ENCODE results near the gene PTPRQ.

The PTPRQ gene, protein sequence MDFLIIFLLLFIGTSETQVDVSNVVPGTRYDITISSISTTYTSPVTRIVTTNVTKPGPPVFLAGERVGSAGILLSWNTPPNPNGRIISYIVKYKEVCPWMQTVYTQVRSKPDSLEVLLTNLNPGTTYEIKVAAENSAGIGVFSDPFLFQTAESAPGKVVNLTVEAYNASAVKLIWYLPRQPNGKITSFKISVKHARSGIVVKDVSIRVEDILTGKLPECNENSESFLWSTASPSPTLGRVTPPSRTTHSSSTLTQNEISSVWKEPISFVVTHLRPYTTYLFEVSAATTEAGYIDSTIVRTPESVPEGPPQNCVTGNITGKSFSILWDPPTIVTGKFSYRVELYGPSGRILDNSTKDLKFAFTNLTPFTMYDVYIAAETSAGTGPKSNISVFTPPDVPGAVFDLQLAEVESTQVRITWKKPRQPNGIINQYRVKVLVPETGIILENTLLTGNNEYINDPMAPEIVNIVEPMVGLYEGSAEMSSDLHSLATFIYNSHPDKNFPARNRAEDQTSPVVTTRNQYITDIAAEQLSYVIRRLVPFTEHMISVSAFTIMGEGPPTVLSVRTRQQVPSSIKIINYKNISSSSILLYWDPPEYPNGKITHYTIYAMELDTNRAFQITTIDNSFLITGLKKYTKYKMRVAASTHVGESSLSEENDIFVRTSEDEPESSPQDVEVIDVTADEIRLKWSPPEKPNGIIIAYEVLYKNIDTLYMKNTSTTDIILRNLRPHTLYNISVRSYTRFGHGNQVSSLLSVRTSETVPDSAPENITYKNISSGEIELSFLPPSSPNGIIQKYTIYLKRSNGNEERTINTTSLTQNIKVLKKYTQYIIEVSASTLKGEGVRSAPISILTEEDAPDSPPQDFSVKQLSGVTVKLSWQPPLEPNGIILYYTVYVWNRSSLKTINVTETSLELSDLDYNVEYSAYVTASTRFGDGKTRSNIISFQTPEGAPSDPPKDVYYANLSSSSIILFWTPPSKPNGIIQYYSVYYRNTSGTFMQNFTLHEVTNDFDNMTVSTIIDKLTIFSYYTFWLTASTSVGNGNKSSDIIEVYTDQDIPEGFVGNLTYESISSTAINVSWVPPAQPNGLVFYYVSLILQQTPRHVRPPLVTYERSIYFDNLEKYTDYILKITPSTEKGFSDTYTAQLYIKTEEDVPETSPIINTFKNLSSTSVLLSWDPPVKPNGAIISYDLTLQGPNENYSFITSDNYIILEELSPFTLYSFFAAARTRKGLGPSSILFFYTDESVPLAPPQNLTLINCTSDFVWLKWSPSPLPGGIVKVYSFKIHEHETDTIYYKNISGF (N-terminal part only)

GRCh38 chr12:80443974-80444666 lies at the start of gene PTPRQ:
PTPRQ (plus strand) TSS chr12:80444235; CDS start chr12:80444346, 111 bp downstream.
- no peak within 1 kb of the TSS for H3K4me3 Mint-ChIP-seq
- no peaks in the 10 kb centered on the region for H3K36me3 Mint-ChIP-seq (ENCODE audit: low read depth)
- intact Hi-C loops (cut with micrococcal nuclease): no loop called here
- no peaks in the 10 kb centered on the region for H3K4me1 Mint-ChIP-seq (ENCODE audit: low read depth)
- H3K9me3 Mint-ChIP-seq: no peaks in the 10 kb centered on the region
- no peak within 1 kb of the TSS for H3K27ac Mint-ChIP-seq
- no peaks in the 10 kb centered on the region for H3K27me3 Mint-ChIP-seq

GRCh38 chr12:80400571-80400991 lies 43.5 kb upstream of the PTPRQ start:
- H3K4me3 Mint-ChIP-seq: peak overlapping the region; percentile 74
- no peaks in the 10 kb centered on the region for H3K36me3 Mint-ChIP-seq (ENCODE audit: low read depth)
- H3K9me3 Mint-ChIP-seq: no peaks in the 10 kb centered on the region
- intact Hi-C loops (cut with micrococcal nuclease): no loop called here
- H3K4me1 Mint-ChIP-seq (ENCODE audit: low read depth): peaks cover 10% of the 10 kb centered on the region
- no peak overlapping the region for H3K27ac Mint-ChIP-seq
- H3K27me3 Mint-ChIP-seq: peaks cover 19% of the 10 kb centered on the region

GRCh38 chr12:80401191-80401590 lies 42.8 kb upstream of the PTPRQ start:
- Mint-ChIP-seq H3K4me3 (no peak overlapping the region), H3K4me1 (ENCODE audit: low read depth) (peaks cover 10% of the 10 kb centered on the region), H3K36me3 (ENCODE audit: low read depth) (no peaks in the 10 kb centered on the region), H3K9me3 (no peaks in the 10 kb centered on the region), H3K27me3 (peaks cover 19% of the 10 kb centered on the region), H3K27ac (no peak overlapping the region)
- intact Hi-C loops (cut with micrococcal nuclease): no loop called here

DNA sequence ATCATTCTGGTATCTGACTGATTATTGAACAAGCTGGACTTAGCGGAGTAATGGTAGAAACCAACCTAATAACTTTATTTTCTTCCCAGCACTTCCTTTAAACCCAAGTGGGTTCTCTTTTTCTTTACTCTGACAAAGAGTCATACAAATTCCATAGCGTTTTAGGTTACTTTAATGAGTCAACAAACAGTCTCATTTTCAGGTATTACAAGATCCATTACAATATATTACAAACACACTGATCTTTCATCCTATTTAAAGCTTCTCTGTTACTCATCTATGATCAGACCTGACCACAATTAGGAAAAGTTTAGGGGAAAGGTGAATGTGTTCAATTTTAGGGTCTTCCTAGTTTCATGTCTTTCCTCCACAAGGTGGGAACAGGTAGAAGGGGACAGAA lies 39.4 kb upstream of the PTPRQ start:
- Mint-ChIP-seq H3K4me3 (no peak overlapping the region), H3K27ac (no peak overlapping the region), H3K4me1 (ENCODE audit: low read depth) (peaks cover 10% of the 10 kb centered on the region), H3K9me3 (no peaks in the 10 kb centered on the region), H3K27me3 (peaks cover 17% of the 10 kb centered on the region), H3K36me3 (ENCODE audit: low read depth) (no peaks in the 10 kb centered on the region)
- intact Hi-C loops (cut with micrococcal nuclease): no loop called here

- H3K4me1 Mint-ChIP-seq (ENCODE audit: low read depth): no peaks in the 10 kb centered on the region
- intact Hi-C loops (cut with micrococcal nuclease): no loop called here
Observed at GRCh38 chr12:80406253-80406652, 37.8 kb upstream of the PTPRQ start.

GRCh38 chr12:80411787-80412186 lies 32.2 kb upstream of the PTPRQ start:
- Mint-ChIP-seq H3K27me3 (no peaks in the 10 kb centered on the region), H3K4me3 (no peak overlapping the region), H3K27ac (no peak overlapping the region), H3K4me1 (ENCODE audit: low read depth) (no peaks in the 10 kb centered on the region), H3K36me3 (ENCODE audit: low read depth) (no peaks in the 10 kb centered on the region), H3K9me3 (no peaks in the 10 kb centered on the region)
- intact Hi-C loops (cut with micrococcal nuclease): loop anchor here (2.0 to 5.0 kb wide), 3 partner anchors 351 to 846 kb away; no protein-coding TSS in a partner anchor

More at GRCh38 chr12:80406253-80406652, 37.8 kb upstream of the PTPRQ start:
- H3K4me3 Mint-ChIP-seq: no peak overlapping the region
- peaks cover 2% of the 10 kb centered on the region for H3K27me3 Mint-ChIP-seq
- H3K9me3 Mint-ChIP-seq: no peaks in the 10 kb centered on the region
- H3K36me3 Mint-ChIP-seq (ENCODE audit: low read depth): no peaks in the 10 kb centered on the region
- no peak overlapping the region for H3K27ac Mint-ChIP-seq

GRCh38 chr12:80412343-80412953 lies 31.6 kb upstream of the PTPRQ start:
- H3K27ac Mint-ChIP-seq: no peak overlapping the region
- H3K4me1 Mint-ChIP-seq (ENCODE audit: low read depth): no peaks in the 10 kb centered on the region
- no peak overlapping the region for H3K4me3 Mint-ChIP-seq
- intact Hi-C loops (cut with micrococcal nuclease): loop anchor here (2.0 to 5.0 kb wide), 3 partner anchors 350 to 845 kb away; no protein-coding TSS in a partner anchor
- no peaks in the 10 kb centered on the region for H3K9me3 Mint-ChIP-seq
- no peaks in the 10 kb centered on the region for H3K27me3 Mint-ChIP-seq
- H3K36me3 Mint-ChIP-seq (ENCODE audit: low read depth): no peaks in the 10 kb centered on the region

- intact Hi-C loops (cut with micrococcal nuclease): loop anchor here (2.0 to 5.0 kb wide), 3 partner anchors 349 to 844 kb away; no protein-coding TSS in a partner anchor
- Mint-ChIP-seq H3K4me1 (ENCODE audit: low read depth) (no peaks in the 10 kb centered on the region), H3K9me3 (no peaks in the 10 kb centered on the region), H3K27me3 (no peaks in the 10 kb centered on the region), H3K27ac (no peak overlapping the region), H3K36me3 (ENCODE audit: low read depth) (no peaks in the 10 kb centered on the region), H3K4me3 (no peak overlapping the region)
Observed at GRCh38 chr12:80413462-80413861, 30.6 kb upstream of the PTPRQ start.

DNA sequence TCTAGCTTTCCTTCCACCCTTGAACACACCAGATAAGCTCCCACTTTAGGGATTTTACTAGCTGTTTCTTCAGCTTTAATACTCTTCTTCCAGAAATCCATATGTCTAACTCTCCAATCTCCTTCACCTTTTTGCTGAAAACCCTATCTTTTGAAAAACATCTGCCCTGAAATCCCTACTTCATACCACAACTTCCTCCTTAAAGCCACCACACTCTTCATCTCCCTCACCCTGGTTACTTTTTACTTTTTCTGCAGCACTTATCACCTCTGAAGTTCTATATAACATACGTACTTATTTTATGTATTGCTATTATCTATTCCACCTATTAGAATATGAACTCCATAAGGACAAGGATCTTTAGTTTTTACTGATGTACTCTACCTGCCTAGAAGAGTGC lies 28.6 kb upstream of the PTPRQ start:
- Mint-ChIP-seq H3K4me1 (ENCODE audit: low read depth) (no peaks in the 10 kb centered on the region), H3K9me3 (no peaks in the 10 kb centered on the region), H3K4me3 (no peak overlapping the region), H3K27ac (no peak overlapping the region), H3K27me3 (no peaks in the 10 kb centered on the region), H3K36me3 (ENCODE audit: low read depth) (no peaks in the 10 kb centered on the region)
- intact Hi-C loops (cut with micrococcal nuclease): no loop called here

DNA sequence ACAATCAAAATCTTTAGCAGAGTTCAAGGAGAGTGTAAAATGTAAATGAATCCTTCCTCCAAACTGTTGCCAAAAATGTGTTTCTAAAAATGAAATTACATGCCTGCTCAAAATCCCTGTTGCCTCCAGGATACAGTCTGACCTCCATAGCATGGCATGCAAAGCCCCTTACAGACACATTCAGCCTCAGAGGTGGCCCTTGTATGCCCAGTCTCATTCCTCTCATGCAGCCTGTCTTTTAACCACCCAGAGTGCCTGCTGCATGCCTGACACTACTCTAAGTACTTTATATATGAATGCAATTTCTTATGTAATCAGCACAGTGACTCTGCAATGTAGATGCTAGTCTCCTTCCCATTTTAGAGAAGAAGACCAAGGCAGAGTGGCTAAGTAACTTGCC lies 24.4 kb upstream of the PTPRQ start:
- H3K27me3 Mint-ChIP-seq: no peaks in the 10 kb centered on the region
- no peaks in the 10 kb centered on the region for H3K4me1 Mint-ChIP-seq (ENCODE audit: low read depth)
- intact Hi-C loops (cut with micrococcal nuclease): no loop called here

DNA sequence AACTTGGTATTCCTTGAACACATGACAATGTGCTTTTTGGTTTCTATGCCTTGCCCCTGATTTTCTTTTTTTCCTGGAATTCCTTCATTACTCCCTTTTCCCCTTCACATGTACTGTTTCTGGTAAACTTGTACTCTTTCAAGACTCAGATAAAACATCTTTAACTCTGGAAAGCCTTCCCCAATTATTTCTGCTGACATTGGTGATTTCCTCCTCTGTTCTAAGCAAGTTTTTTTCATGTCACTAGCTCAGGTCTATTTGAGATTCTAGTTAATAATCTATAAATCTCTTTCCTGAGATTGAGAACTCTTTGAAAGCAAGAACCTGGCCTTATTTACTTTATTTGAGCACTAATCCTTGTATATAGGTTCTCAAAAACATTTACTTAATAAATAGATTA lies 24.0 kb upstream of the PTPRQ start:
- intact Hi-C loops (cut with micrococcal nuclease): no loop called here
- Mint-ChIP-seq H3K4me1 (ENCODE audit: low read depth) (no peaks in the 10 kb centered on the region), H3K27me3 (no peaks in the 10 kb centered on the region), H3K4me3 (no peak overlapping the region), H3K9me3 (no peaks in the 10 kb centered on the region), H3K27ac (no peak overlapping the region), H3K36me3 (ENCODE audit: low read depth) (no peaks in the 10 kb centered on the region)

More for the DNA sequence above, 24.4 kb upstream of the PTPRQ start:
- no peak overlapping the region for H3K4me3 Mint-ChIP-seq
- no peak overlapping the region for H3K27ac Mint-ChIP-seq
- no peaks in the 10 kb centered on the region for H3K9me3 Mint-ChIP-seq
- H3K36me3 Mint-ChIP-seq (ENCODE audit: low read depth): no peaks in the 10 kb centered on the region

- intact Hi-C loops (cut with micrococcal nuclease): no loop called here
- no peaks in the 10 kb centered on the region for H3K4me1 Mint-ChIP-seq (ENCODE audit: low read depth)
- no peak overlapping the region for H3K4me3 Mint-ChIP-seq
- no peaks in the 10 kb centered on the region for H3K9me3 Mint-ChIP-seq
- no peaks in the 10 kb centered on the region for H3K27me3 Mint-ChIP-seq
- no peak overlapping the region for H3K27ac Mint-ChIP-seq
- H3K36me3 Mint-ChIP-seq (ENCODE audit: low read depth): no peaks in the 10 kb centered on the region
Observed at GRCh38 chr12:80422550-80422949, 21.5 kb upstream of the PTPRQ start.

GRCh38 chr12:80432061-80432460 lies 12.0 kb upstream of the PTPRQ start:
- Mint-ChIP-seq H3K9me3 (no peaks in the 10 kb centered on the region), H3K36me3 (ENCODE audit: low read depth) (no peaks in the 10 kb centered on the region), H3K4me1 (ENCODE audit: low read depth) (no peaks in the 10 kb centered on the region), H3K27me3 (no peaks in the 10 kb centered on the region), H3K4me3 (no peak overlapping the region), H3K27ac (no peak overlapping the region)
- intact Hi-C loops (cut with micrococcal nuclease): no loop called here
